GM18873 (cell line): ENCODE results near the gene ZNF776.
"Not testable (repeated sequence)": the region's sequence is repeated elsewhere in the genome, so short reads cannot be mapped to it uniquely, and the experiment has no call there.

Source experiments
- ATAC-seq: cut with Tn5 transposase; IDR thresholded peaks from one replicate; pipeline ENCODE4 v1.9.1; 2021; ENCODE audit warnings: mild to moderate bottlenecking, moderate library complexity, moderate number of reproducible peaks; ENCODE audit not compliant: unreplicated experiment, low FRiP score

Gene ZNF776

GRCh38 chr19:57746580-57747471 lies at the start of gene ZNF776:
TSS of gene ZNF776 (plus strand) at chr19:57746815. CDS start at chr19:57747059, 244 bp downstream.
- ATAC-seq = peak; percentile 94

- no peak for ATAC-seq
Observed at GRCh38 chr19:57701625-57702024, 45.0 kb upstream of the ZNF776 start.

GRCh38 chr19:57706346-57706745 lies 40.3 kb upstream of the ZNF776 start:
- ATAC-seq = no peak

GRCh38 chr19:57708641-57709361 lies 37.8 kb upstream of the ZNF776 start, which contains the start of gene ZNF154:
TSS of gene ZNF154 (minus strand) at chr19:57709204. CDS start at chr19:57708971, 233 bp downstream.
- ATAC-seq = no peak

GRCh38 chr19:57709616-57710015 lies 37.0 kb upstream of the ZNF776 start:
- ATAC-seq = no peak

GRCh38 chr19:57712222-57712621 lies 34.4 kb upstream of the ZNF776 start:
- ATAC-seq = no peak

GRCh38 chr19:57719424-57719823 lies 27.2 kb upstream of the ZNF776 start:
- no peak for ATAC-seq

GRCh38 chr19:57719901-57720519 lies 26.6 kb upstream of the ZNF776 start:
- ATAC-seq = no peak

GRCh38 chr19:57720878-57721277 lies 25.7 kb upstream of the ZNF776 start:
- ATAC-seq = no peak

GRCh38 chr19:57738320-57738719 lies 8.3 kb upstream of the ZNF776 start:
- not testable (repeated sequence) for ATAC-seq

- not testable (repeated sequence) for ATAC-seq
Observed at GRCh38 chr19:57738770-57739169, 7.8 kb upstream of the ZNF776 start.

GRCh38 chr19:57747472-57747807 lies 825 bp downstream of the ZNF776 start:
- no peak for ATAC-seq

- ATAC-seq = no peak
Observed at GRCh38 chr19:57748029-57748428, 1.4 kb downstream of the ZNF776 start.

GRCh38 chr19:57754091-57754673 lies 7.6 kb downstream of the ZNF776 start:
- no peak for ATAC-seq

GRCh38 chr19:57755031-57755430 lies 8.4 kb downstream of the ZNF776 start:
- no peak for ATAC-seq

- no peak for ATAC-seq
Observed at GRCh38 chr19:57757941-57758340, 11.3 kb downstream of the ZNF776 start.

- ATAC-seq = no peak
Observed at GRCh38 chr19:57759096-57759495, 12.5 kb downstream of the ZNF776 start.

GRCh38 chr19:57769345-57770131 lies 22.9 kb downstream of the ZNF776 start, which contains the start of gene ZNF586:
TSS of gene ZNF586 (plus strand) at chr19:57769676. CDS start at chr19:57769843, 167 bp downstream.
- ATAC-seq = peak; percentile 99

GRCh38 chr19:57771417-57771816 lies 24.8 kb downstream of the ZNF776 start:
- no peak for ATAC-seq

- ATAC-seq = no peak
Observed at GRCh38 chr19:57773488-57773887, 26.9 kb downstream of the ZNF776 start.
